Skeletal muscle cell (primary cell): Measurements from ENCODE around the gene MAN1B1.
A peak's percentile ranks its signal among the peaks of the same experiment; 100 is the strongest.

Experiments used
- DNase-seq: peaks from one replicate; pipeline ENCODE4 v3.0.0-alpha.2; 2010; ENCODE audit warnings: low read depth
- H3K4me3 ChIP-seq: 2 replicates; pipeline ENCODE4 v1.5.1; 2011; ENCODE audit warnings: low read depth, mild to moderate bottlenecking, control low read depth, low read length, moderate library complexity

The MAN1B1 gene

GRCh38 chr9:137150617-137151457, 64.1 kb downstream of the MAN1B1 start:
- no peak overlapping the region for H3K4me3 ChIP-seq
- DNase-seq: no peak

DNA sequence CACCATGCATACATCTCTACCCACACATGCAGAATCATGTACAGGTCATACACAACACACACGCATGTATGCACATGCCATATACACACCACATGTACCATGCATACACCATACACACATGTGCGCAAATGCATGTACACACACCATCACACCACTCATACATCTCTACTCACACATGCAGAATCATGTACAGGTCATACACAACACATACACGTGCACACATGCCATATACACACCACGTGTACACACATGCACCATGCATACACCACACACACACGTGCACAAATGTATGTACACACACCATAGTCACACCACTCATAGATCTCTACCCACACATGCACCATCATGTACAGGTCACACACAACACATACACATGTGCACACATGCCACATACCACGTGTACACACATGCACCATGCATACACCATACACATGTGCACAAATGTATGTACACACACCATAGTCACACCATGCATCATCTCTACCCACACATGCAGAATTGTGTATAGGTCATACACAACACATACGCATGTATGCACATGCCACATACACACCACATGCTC, 66.1 kb downstream of the MAN1B1 start:
- no peak for DNase-seq
- H3K4me3 ChIP-seq: no peak overlapping the region

DNA sequence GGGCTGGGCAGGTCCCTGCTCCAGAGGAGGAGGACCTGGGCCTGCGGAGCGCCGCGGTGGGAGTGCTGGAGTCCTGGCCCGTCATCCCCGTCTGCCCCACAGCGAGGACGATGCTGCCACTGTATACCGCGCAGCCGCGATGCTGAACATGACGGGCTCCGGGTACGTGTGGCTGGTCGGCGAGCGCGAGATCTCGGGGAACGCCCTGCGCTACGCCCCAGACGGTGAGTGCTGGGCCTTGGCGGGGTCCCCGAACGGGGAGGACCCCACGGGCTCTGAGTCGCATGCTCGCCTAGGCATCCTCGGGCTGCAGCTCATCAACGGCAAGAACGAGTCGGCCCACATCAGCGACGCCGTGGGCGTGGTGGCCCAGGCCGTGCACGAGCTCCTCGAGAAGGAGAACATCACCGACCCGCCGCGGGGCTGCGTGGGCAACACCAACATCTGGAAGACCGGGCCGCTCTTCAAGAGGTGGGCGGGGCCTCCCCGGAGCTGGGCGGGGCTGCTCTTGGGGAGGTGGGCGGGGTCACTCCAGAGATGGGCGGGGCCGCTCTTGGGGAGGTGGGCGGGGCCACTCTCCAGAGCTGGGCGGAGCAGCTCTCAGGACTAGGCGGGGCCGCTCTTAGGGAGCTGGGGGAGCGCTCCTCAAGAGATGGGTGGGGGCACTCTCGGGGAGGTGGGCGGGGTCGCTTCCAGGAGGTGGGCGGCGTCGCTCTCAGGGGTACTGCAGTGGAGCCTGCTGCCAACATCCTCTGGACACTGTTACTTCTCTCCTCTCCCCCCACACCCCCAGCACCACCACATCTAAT, 70.0 kb downstream of the MAN1B1 start:
- no peak for DNase-seq
- peak overlapping the region; percentile 38 for H3K4me3 ChIP-seq

DNA sequence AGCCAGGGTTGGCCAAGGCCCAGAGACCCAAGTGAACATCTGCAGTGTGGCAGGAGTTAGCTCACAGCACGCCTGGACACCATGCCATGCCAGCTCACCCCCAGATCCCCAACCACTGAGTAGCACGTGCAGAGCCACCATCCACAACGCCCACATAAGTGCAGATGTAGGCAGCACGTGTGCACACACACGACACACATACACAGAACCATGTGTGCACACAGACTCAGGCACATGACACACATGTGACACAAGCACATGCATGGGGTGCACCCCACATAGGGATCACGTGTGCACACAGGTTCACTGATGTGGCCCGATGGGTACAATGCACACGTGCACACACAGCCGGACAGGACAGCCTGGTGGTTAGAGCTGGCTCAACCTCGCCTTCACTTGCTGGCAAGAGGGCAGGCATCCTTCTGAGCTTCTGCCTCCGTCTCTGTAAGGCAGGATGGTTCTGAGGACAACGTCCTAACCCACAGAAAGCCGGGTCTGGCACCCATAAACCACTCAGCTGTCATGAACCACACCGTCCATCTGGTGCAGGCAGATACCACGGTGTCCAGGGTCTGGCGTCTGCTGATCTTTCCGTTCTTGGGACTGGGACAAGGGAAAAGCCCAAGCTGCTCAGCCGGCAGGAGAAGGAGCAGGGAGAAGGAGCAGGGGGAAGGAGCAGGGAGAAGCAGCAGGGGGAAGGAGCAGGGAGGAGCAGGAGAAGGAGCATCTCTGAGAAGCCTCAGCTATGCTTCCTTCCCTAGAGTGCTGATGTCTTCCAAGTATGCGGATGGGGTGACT, 71.0 kb downstream of the MAN1B1 start:
- DNase-seq: no peak
- H3K4me3 ChIP-seq: no peak overlapping the region

DNA sequence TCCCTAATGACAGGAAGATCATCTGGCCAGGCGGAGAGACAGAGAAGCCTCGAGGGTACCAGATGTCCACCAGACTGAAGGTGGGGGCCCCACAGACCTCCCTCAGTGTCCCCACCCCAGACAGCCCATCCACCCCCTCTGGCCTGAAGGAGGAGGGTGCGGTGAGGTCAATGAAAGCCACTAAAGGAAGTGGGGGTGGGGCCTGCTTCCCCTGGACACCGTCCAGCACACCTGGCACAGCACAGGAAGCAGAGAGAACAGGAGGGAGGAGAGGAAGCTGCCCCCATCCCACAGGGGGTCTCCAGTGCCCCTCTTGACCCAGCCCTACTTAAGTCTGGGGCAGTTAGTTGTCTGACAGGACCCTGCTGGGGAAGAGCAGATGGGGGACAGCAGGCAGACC, 71.8 kb downstream of the MAN1B1 start:
- DNase-seq: no peak
- H3K4me3 ChIP-seq: no peak overlapping the region
